SHP77 (cell line): ENCODE data around the gene ZNF567.

ENCODE experiments used
- DNase-seq, 2 experiments: peaks; one replicate each; lab custom pipeline; 2025; lab: John Stamatoyannopoulos, UW

ZNF567 gene

DNA sequence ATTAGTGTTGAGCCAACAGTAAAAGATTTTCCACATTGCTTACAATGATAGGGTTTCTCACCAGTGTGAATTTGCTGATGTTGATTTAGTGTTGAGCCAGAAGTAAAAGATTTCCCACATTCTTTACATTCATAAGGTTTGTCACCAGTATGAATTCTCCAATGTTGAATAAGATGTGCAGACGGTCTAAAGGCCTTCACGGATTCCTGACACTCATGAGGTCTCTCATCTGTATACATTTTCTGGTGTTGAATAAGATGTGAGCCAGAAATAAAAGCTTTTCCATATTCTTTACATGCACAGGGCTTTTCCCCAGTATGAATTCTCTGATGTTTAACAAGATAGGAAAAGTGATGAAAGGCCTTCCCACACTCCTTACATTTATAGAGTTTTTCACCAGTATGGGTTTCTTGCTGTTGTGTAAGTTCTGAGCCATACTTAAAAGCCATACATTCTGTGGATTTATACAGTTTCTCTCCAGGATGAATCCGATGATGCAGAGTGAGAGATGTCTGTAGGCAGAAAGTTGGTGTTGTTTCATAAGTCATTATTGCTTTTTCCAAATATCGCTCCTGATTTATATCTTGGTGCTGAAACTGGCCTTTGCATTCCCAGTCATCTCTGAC is 62.8 kb downstream of the ZNF567 start:
- no peak for DNase-seq
